GM20000 (cell line): ENCODE measurements around the gene NFX1.
"Not testable (repeated sequence)": the region's sequence is repeated elsewhere in the genome, so short reads cannot be mapped to it uniquely, and the experiment has no call there.

Experiments used
- DNase-seq: peaks from one replicate; pipeline ENCODE4 v3.0.0; 2012; ENCODE audit warnings: low spot score
- TF ChIP-seq, protein P1 (sequence below): IDR thresholded peaks from 2 replicates; pipeline ENCODE4 v1.5.1; 2012; ENCODE audit warnings: mild to moderate bottlenecking, control low read depth; ENCODE audit errors: extremely low read depth, missing control alignments

Gene NFX1

DNA sequence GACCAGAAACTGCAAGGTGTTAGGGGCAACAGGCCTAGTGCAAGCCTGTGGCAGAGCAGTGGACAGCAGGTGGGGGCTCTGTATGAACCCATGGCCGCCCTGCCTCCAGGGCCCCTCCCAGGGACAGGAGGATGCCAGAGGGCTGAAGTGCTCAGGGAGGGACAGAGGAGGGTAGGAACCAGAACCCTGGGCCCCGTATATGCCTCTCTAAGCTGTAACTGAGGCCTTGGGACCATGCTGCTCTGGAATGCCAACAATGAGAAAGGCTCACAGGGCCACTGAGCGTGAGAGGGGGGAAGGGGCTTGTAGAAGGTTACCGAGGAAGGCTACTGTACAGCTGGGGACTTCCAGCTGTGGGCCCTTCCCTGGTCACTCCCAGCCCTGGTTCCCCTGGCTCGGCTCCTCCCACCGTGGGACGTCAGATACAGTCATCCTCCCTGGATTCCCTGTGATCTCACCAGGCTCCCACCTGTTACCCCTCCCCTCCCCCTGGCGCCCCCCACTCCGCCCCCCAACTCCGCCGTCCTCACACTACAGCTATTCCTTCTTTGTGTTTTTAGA is 91.0 kb downstream of the NFX1 start:
- no peak for DNase-seq
- TF ChIP-seq, protein P1, sequence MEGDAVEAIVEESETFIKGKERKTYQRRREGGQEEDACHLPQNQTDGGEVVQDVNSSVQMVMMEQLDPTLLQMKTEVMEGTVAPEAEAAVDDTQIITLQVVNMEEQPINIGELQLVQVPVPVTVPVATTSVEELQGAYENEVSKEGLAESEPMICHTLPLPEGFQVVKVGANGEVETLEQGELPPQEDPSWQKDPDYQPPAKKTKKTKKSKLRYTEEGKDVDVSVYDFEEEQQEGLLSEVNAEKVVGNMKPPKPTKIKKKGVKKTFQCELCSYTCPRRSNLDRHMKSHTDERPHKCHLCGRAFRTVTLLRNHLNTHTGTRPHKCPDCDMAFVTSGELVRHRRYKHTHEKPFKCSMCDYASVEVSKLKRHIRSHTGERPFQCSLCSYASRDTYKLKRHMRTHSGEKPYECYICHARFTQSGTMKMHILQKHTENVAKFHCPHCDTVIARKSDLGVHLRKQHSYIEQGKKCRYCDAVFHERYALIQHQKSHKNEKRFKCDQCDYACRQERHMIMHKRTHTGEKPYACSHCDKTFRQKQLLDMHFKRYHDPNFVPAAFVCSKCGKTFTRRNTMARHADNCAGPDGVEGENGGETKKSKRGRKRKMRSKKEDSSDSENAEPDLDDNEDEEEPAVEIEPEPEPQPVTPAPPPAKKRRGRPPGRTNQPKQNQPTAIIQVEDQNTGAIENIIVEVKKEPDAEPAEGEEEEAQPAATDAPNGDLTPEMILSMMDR: no peak

DNA sequence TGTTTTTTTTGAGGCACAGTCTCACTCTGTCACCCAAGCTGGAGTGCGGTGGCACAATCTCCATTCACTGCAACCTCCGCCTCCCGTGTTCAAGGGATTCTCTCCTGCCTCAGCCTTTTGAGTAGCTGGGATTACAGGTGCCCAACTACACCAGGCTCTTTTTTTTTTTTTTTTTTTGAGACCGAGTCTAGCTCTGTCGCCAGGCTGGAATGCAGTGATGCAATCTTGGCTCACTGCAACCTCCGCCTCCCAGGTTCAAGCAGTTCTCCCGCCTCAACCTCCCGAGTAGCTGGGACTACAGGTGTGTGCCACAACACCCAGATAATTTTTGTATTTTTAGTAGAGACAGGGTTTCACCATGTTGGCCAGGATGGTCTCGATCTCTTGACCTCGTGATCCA is 92.1 kb downstream of the NFX1 start:
- not testable (repeated sequence) for DNase-seq

DNA sequence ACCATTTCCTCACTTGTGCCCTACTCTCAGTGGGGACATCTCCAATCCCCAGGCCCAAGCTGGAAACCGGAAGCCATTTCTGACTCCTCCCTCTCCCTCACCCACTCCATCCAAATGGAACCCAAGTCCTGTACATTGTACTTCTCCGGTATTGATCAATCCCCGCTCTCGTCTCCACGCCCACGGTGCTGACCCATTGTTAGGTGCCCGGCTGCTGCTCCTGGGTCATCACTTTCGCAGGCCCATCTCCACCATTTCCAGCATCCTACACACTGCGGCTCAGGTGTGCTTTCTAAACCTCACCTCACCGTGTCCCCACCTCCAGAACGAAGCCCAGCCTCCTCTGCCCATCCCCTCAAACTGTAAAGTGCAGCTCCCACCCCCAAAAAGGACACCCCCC is 93.1 kb downstream of the NFX1 start:
- not testable (repeated sequence) for DNase-seq

DNA sequence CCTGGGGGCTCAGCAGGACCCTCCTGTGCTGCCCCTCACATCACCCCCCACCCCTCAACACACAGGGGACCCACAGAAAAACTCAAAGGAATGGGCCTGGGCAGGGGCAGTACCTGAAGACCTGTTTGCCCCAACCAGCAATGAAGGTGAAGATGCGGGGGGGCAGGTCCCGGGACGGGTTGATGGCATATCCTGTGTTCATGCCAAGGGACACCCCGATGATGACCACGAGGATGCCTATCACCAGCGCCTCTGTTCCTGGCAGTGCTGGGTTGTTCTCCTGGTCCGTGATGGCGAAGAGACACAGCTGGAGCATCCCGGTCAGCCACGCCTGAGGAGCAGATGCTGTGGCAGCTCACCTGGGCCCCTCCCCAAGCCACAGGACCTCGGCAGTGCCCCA is 95.2 kb downstream of the NFX1 start:
- not testable (repeated sequence) for DNase-seq

DNA sequence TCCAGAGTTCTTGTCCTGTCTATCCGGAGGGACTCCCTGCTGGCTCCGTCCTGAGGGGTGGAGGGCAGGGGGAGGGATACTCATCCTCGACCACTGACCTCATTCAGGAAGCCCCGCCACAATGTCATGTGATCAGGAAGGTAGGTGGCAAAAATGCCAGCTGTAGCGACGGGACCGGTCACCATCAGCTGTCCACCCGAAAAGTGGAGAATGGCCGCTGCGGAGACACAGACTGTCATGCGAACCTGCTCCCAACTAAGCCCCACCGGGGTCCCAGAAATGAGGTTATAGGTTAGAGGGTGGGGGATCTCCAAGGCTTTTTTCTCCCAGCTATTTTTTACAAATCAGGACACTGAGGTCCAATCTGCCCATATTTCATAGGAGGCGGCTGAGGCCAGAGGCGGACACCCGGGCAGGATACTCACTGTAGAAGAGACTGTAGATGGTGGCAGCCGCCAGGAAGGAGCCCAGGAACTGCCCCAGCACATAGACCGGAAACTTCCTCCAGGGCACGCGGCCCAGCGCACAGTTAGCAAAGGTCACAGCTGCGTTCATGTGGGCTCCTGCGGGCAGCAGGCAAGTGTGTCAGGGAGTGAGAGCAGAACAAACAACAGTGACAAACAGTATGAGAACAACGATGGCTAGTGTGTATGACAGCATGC is 95.8 kb downstream of the NFX1 start:
- not testable (repeated sequence) for DNase-seq

DNA sequence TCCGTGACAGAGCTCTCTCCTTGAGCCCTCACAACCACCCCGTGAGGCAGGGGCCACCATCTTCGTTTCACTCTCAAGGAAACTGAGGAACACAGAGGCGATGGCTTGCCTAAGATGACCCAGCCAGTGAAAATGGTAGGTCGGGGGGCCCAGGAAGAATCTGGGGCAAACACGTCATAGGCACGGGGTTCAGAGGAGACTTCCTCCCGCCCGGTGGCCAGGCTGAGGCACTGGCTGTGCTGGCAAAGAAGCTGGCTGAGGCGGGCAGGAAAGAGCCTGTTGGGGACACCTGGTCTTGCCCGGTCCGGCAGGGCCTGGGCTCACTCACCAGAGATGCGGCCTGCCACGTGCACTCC is 96.3 kb downstream of the NFX1 start:
- DNase-seq: not testable (repeated sequence)

DNA sequence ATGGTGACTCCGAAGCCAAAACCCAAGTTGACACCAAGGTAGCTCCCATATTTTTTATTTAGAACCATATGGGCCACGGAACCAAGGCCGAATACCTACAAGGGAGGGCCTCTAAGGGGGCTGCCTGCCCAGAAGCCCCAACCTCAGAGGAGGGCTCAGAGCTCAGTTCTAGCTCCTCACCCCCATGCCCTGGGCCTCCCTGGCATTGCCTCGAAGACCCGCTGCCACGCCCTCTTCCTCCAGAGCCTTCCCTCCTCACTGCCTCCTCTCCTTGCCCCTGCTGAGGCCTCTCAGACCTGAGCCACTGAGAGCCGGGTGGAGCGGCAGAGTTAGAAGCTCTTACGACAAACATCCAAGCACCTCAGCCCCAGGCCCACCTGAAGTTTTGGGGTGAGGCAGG is 96.7 kb downstream of the NFX1 start:
- DNase-seq: not testable (repeated sequence)

DNA sequence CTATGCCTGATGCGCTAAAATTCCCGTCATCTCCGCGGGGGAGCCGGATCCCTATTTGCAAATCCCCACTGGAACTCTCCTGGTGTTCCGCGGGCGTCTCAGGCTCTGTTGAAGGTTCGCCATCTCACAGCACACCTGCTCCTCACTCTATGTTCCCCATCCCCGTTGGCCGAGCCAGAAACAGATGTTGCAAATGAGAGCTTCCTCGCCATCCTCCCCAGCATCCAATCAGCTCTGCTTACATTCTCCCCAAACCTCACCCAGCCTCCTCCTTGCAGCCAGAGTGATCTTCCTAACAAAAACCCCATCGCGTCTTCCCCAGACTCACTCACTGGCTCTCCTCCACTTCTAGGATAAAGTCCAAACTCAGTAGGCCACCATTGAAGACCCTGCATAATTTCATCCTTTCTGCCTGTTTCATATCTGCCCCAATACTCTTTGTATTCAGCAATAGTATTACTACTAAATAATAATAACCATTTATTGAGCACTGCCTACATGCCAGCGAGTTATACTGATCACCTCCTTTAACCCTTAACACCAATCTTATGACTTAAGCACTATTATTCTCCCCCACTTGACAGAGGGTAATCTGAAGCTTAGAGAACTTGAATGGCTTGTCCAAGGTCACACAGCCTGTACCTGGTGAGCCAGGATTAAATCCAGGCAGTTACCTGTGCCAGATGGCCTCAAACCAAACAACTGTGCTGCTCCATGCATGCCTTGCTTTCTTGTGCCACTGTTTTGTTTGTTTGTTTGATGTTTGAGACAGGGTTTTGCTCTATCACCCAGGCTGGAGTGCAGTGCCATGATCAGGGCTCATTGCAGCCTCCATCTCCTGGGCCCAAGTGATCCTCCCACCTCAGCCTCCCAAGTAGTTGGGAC is 98.0 kb downstream of the NFX1 start:
- TF ChIP-seq, protein P1: no peak
- DNase-seq: no peak

DNA sequence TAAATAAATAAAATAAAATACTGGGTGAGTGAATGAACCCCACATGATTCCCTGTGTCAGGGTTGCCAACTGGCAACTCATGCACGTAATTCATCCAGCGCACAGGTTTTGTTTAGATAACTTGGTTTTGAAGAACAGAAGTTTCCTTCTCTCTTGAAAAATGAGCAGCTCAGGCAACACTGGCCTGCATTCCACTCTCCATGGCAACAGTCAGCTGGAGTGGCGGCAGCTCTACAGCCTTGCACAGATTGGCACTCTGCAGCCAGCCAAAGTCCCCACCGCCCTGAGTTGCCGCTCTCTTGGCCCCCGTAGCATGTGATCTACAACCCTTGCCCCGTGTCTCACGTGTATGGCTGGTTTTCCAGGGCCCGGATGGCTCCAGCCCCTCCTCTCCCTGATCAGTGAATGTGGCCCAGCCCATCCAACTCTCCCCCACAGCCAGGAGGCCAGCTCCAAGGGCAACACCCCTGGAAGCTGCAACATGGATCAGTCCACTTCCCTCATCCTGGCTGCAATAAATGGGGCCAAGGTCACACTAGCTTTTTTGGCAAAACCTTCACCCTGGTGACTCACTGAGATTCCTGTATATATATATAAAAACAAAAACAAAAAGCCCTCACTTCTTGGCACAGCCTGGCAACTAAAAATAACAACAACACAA is 100.9 kb downstream of the NFX1 start:
- DNase-seq: not testable (repeated sequence)

DNA sequence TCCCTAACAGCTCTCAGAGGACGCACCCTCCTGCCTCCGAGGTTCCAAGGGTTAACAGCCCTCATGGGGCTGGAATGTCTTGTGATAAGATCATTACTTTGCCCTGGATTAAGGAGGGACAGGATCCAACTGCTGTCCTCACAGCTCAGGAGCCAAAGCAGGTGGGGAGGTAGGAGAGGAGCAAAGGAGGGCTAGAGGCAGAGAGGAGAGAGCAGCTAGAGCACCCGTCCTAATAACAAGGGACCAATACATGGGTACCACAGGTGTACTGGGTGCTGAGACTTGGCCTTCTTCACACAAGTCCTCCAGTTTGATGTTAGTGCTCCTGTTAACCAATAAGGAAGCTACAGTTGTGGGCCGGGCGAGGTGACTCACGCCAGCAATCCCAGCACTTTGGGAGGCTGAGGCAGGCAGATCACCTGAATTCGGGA is 102.3 kb downstream of the NFX1 start:
- DNase-seq: not testable (repeated sequence)

DNA sequence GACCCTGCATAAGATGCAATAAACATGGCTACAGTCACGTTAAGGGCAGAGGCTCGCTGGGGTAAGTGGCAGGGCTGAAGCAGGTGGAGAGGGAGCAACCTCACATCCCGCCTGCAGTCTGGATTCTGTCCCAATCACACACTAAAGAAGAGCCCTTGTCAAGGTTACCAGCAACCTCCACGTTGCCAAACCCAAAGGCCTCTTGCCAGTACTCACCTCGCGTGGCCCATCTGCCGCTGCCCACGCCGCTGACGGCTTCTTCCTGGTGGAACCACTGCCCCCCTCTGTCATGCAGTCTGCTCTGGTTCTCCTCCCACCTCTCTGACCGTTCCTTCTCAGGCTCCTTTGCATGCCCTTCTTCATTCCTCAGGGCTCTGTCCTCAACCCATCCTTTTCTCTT is 103.3 kb downstream of the NFX1 start:
- TF ChIP-seq, protein P1: no peak
- no peak for DNase-seq

DNA sequence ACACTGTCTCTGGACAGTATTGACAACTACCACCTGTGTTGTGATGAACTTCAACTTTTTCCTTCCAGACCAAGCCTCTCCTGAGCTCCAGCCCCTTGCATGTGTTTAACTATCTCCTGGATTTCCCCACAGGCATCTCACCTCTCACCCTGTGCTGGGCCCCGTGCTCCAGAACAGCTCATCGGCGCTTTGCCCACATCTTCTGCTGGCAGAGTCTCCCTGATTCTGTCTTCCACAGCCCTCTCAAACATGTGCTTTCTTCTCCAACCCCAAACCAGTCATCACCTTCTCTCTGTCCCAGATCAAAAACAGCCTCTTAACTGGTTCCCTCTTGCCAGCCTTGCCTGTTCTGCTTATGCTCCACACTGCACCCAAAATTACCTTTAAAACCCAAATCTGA is 103.7 kb downstream of the NFX1 start:
- not testable (repeated sequence) for DNase-seq

DNA sequence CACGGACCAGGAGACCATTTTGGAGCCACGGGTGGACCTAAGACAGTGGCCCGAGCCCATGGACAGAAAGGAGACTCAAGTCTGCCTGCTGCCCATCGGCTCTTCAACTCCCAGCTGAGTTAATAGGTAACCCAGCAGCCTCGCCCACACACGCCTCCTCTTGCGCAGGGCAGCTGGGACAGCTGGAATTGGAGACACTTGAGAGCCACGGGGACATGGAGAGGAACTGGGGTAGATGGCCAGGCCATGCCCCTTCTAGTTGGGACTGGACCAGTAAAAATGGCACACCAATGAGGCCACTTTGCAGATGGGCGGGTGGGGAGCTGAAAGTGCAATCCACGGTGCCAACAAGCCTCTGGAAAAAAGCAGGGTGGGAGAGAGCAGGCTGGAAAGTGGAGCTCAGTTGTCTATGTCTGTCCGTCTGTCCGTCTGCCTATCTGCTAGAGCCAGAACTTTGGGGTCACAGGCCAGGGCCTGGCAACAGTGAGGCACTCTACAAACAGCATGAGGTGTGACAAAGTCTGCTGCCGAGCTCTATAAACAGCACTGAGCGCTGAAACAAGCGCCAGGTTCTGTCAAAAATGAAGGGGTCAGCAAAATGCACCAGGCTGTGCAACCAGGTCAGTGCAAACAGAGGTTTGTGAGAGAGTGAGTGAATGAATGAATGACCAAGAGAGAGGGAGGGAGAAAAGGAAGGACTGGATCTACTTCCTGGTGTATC is 105.0 kb downstream of the NFX1 start:
- DNase-seq: not testable (repeated sequence)

DNA sequence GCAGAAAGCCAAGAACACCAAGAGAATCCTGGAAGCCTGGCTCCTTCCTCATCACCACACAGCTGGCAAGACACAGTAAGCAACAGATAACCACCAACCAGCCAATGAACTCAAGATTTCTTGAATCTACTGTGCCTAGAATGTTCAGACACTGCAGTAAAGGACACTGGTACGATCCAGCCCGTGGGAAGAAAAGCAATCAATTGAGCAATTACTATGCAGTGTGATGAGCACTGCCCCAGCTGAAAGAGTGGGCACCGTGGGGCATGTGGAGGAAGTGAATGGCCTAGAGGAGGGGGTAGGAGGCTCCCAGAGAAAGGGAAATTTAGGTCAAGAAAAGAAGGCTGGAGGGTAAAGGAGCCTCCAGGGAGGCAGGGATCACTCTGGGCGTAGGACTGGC is 107.5 kb downstream of the NFX1 start:
- DNase-seq: not testable (repeated sequence)

DNA sequence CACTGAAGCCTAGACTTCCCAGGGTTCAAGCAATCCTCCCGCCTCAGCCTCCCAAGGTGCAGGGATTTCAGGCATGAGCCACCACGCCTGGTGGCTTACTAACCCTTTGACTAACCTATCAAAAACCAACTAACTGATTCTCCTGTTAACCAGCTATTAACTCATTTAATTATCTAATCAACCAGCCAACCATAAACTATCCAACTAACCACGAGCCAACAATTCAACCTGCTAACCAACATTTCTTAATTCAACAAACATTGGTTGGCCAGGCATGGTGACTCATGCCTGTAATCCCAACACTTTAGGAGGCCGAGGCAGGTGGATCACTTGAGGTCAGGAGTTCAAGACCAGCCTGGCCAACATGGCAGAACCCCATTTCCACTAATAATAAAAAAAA is 108.7 kb downstream of the NFX1 start:
- not testable (repeated sequence) for DNase-seq

DNA sequence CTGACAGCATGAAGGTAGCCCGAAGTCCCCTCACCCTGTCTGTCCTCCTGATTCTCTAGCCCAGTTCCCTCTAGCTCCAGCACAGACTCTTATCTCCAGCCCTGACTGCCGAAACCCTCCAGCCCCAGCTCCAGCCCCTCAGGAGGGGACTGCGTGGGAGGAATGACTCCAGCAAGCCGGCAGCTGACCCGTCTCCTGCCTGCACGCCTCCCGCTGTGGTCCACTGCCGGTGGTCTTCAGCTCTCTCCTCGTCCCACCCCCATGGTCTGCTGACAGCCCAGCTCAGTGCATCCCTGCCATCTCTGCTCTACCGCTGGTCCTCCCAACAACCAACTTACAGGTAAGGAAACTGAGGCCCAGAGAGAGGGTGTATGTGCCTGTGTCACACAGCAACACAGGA is 111.5 kb downstream of the NFX1 start:
- not testable (repeated sequence) for DNase-seq
